Heart right ventricle (tissue), 16 donors: Measurements from ENCODE around the gene UBE2G2. TPM values are rescaled to one million over a fixed set of nuclear protein-coding genes. Genes with fewer than 3 reads are reported as not detected.

ENCODE experiments used
- ATAC-seq, 8 donors: fragments of 200-7000 bp; cut with Tn5 transposase; one replicate each; pipeline ENCODE4 v1.9.1; 2020; ENCODE audit warnings: mild to moderate bottlenecking in 8 of 8, moderate library complexity in 8 of 8, moderate number of reproducible peaks in 1 of 8
- DNase-seq, 2 donors: peaks; one replicate each; pipeline ENCODE4 v3.0.0-alpha.2; 2020
- H3K27ac ChIP-seq, 10 donors: fragments of 200-600 bp; sonication (generic) in 2 of 10; one replicate each; pipeline versions ENCODE4 v1.5.0 to v1.8.0; 2020 to 2022; ENCODE audit warnings: mild to moderate bottlenecking in 3 of 10
- H3K27me3 ChIP-seq, 7 donors: fragments of 200-600 bp; one replicate each; pipeline ENCODE4 v1.8.0; 2021 to 2022; ENCODE audit warnings: mild to moderate bottlenecking in 2 of 7
- H3K36me3 ChIP-seq, 9 donors: fragments of 200-600 bp; sonication (generic) in 1 of 9; one replicate each; pipeline versions ENCODE4 v1.5.0 to v1.8.0; 2020 to 2022; ENCODE audit warnings: mild to moderate bottlenecking in 2 of 9
- H3K4me1 ChIP-seq, 9 donors: fragments of 200-600 bp; sonication (generic) in 1 of 9; one replicate each; pipeline versions ENCODE4 v1.5.0 to v1.8.0; 2020 to 2022; ENCODE audit warnings: mild to moderate bottlenecking in 4 of 9
- H3K4me3 ChIP-seq, 10 donors: fragments of 200-600 bp; sonication (generic) in 2 of 10; one replicate each; pipeline versions ENCODE4 v1.5.0 to v1.8.0; 2020 to 2022; ENCODE audit warnings: mild to moderate bottlenecking in 7 of 10, moderate library complexity in 2 of 10
- H3K9me3 ChIP-seq, 11 donors: fragments of 200-600 bp in 10 of 11; sonication (generic) in 2 of 11; one replicate each; pipeline versions ENCODE4 v1.5.0 to v1.8.0; 2013 to 2022; ENCODE audit warnings: mild to moderate bottlenecking in 2 of 11, control low read depth in 1 of 11, moderate library complexity in 1 of 11
- CTCF ChIP-seq, 9 donors: fragments of 200-600 bp; sonication (generic) in 2 of 9; IDR thresholded peaks; one replicate each; pipeline versions ENCODE4 v1.5.0 to v1.8.0; 2021 to 2022; ENCODE audit warnings: antibody characterized with exemption in 9 of 9, mild to moderate bottlenecking in 5 of 9, moderate library complexity in 1 of 9
- WGBS, 2 donors: extraction: QIAGEN DNeasy Blood & Tissue Kit; methylation state at CpG; one replicate each; pipeline ENCODE4 v1.1.7; 2013; ENCODE audit warnings: inconsistent platforms in 1 of 2; 5-methylcytosine and 5-hydroxymethylcytosine counted together
- intact Hi-C, 10 donors: fragments of 100-400 bp; cut with DNase I; formaldehyde crosslinking; loops; one replicate each; pipeline versions ENCODE4 v1.11.1 to v1.14.2; 2022
- polyA plus RNA-seq, 2 donors: library from polyadenylated mRNA; stranded (reverse); fragments of 200-250 nt; gene quantifications; one replicate each; pipeline ENCODE4 v1.2.3, GENCODE V29; 2013
- total RNA-seq, 10 donors: library from RNA; stranded (reverse); fragmentation: NEBNext Ultra II Directional in 3 of 10; extraction: Animal tissue kit (Norgen Biotek cat#: 25700) in 3 of 10; gene quantifications; one replicate each; pipeline versions ENCODE4 v1.2.1 to v1.2.4, GENCODE V29; 2021 to 2023
- donor health status: Arrhythmogenic right ventricular cardiomyopathy.
- donor health status: ischemic (EF 13 %, LVEDD 7.1; RV severe dilation, severe dysfunction).
- donor health status: healthy with polysubstance abuse.
- donor health status: DM: no; HTN: yes; CAD: no.
- donor health status: DM: no; HTN: no; CAD: no.
- donor health status: ischemic (EF 25% LVEDD 6.9; RV normal size, moderate dysfunction).
- donor health status: ischemic (EF 25% LVEDD 5.7; RV mildly dilated, moderate dysfunction).
- donor health status: healthy.
- donor health status: DM: yes; HTN: yes; CAD: no.
- donor health status: Ischemic cardiomyopathy.
- donor health status: ischemic (EF 35%, LVEDD 5.7; RV mildly dilated, moderate dysfunction).
- donor health status: nonischemic (EF 11% LVEDD 7.7; RV severe dilation, severe dysfunction).
- donor health status: DM: yes; HTN: yes; CAD: no.
- donor health status: PGD.
- donor health status: ischemic (EF 29% LVEDD 5.4; RV normal size, mild dysfunction).
- donor health status: nonischemic (EF 23%, LVEDD 6.1; RV moderate dilation, normal function).

The UBE2G2 gene
- total and polyA plus RNA-seq, 12 donors = 39.6 to 89.5 (median 63.2) TPM

DNA sequence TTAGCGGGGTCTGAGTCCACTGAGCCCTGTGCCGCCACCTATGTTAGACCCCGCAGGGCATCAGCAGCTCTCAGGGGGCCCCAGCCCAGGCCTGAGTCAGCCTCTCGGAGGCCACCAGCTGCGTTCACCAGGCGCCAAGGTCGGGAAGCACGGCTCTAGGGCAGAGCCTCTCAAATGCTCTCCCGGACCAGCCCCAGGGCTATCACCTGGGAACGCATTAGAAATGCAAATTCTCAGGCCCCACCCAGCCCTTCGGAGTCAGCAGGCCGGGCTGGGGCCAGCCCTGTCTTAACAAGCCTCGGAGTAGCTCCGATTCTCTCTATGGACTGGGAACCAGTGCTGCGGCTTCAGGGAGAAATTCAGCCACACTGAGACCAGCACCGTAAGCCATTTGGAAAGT, 53.0 kb downstream of the UBE2G2 start:
- peaks cover 0 to 30% (median 25%) of the 10 kb centered on the region in 7 donors for H3K27me3 ChIP-seq
- WGBS, 2 donors = 47 to 52% methylated on average over 16 of the region's 16 CpGs
- H3K4me3 ChIP-seq = no peak overlapping the region
- H3K9me3 ChIP-seq = no peaks in the 10 kb centered on the region
- no peaks in the 10 kb centered on the region for H3K36me3 ChIP-seq
- H3K4me1 ChIP-seq = peaks cover 0 to 7% (median 0%) of the 10 kb centered on the region in 9 donors
- DNase-seq = no peak
- no peak for ATAC-seq
- no peak for TF ChIP-seq CTCF (IDR thresholded peaks at IDR 0.05)
- intact Hi-C loops = loop anchor here in 1 of 10 donors (10.0 kb wide), 1 partner anchor 134 kb away; the partner anchor contains the start of gene KRTAP10-8
- no peak overlapping the region for H3K27ac ChIP-seq

DNA sequence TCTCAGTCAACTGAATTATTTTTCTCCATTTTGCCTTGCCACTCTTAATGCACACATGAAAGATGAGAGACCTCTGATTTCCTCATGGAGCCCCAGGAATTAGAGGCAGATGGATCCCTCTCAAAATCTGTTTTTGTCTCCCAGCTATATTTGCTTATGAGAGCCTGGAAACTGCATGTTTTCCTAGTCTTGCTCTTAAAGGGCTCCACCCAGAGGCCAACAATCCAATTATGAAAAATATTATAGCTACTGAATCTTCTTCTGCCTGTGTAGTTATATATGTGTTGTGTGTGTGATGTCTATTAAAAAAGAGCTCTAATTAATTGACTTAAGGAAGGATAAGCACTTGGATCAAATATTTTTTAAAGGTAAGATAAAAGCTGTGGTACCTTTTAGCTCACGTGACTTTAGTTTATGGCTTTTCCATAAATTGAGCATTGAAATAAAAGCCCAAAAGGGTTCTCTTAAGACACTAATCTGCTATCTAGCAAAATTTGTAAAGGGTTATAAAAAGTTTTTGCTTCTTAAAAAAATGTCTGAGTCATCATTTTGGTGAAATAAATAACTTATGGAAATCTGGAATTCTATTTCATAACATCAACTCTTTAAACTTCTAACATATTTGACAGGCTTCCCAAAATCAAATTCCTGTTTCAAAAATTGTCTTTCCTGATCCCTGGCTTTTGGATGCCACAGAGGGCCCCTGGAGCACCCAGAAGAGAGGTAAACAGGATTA, 59.0 kb downstream of the UBE2G2 start:
- Histone ChIP-seq H3K27me3 (no peaks in the 10 kb centered on the region), H3K9me3 (peaks cover 0 to 27% (median 19%) of the 10 kb centered on the region in 11 donors), H3K27ac (no peak overlapping the region), H3K4me1 (no peaks in the 10 kb centered on the region), H3K36me3 (no peaks in the 10 kb centered on the region), H3K4me3 (no peak overlapping the region)
- peak in 7 of 9 donors; percentile 6 to 52 (median 32) for TF ChIP-seq CTCF (IDR thresholded peaks at IDR 0.05)
- intact Hi-C loops = loop anchor here in 3 of 10 donors (5.0 to 10.0 kb wide), 2 partner anchors 128 to 230 kb away; partner anchors contain the start of gene KRTAP10-8 (in 1 of the 3)
- WGBS, 2 donors = 86 to 95% methylated on average over 1 of the region's 1 CpG
- ATAC-seq = no peak
- DNase-seq = no peak

DNA sequence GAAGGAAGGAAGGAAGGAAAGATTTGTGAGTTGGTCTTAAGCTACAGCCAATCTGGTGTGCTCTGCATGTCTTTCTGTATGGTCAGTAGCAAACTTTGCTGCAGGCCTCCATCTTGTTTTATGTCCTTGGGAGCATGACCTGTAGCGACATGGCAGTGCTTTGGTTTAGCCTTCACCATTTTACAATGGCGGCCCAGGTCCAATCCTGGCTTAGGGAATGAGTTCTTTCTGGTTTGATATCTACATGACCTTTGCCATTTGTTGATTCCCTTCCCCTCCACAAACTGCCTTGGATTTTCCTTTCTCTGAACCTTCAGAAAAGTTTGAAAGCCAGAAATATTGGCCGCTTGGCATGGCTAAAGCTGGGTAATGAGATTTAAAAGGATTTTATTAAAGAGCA, 59.7 kb downstream of the UBE2G2 start:
- peaks cover 0 to 34% (median 26%) of the 10 kb centered on the region in 11 donors for H3K9me3 ChIP-seq
- intact Hi-C loops = loop anchor here in 3 of 10 donors (5.0 to 10.0 kb wide), 2 partner anchors 127 to 230 kb away; partner anchors contain the start of gene KRTAP10-8 (in 1 of the 3)
- H3K4me3 ChIP-seq = no peak overlapping the region
- no peak for DNase-seq
- 95 to 97% methylated on average over 3 of the region's 3 CpGs for WGBS, 2 donors
- no peaks in the 10 kb centered on the region for H3K27me3 ChIP-seq
- no peak for ATAC-seq
- no peaks in the 10 kb centered on the region for H3K4me1 ChIP-seq
- H3K36me3 ChIP-seq = no peaks in the 10 kb centered on the region
- no peak for TF ChIP-seq CTCF (IDR thresholded peaks at IDR 0.05)
- H3K27ac ChIP-seq = no peak overlapping the region

DNA sequence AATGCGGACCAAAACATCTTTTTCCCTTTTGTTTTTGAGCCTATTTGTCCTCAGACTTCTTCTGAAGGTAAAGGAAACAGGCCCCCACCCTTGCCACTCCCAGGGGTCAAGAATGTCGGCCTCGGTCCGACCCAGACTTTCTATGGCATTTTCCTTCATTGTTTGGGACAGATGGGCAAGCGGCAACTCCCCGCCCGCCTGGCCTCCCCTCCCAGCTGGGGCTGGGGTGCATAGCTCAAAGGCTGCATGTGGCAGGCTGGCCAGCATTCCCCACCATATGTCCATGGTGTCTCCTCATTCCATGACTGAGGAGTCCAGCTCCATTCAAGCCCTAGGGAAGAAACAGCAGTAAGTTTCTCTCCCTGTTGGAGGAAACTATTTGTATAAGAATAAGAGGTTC, 60.9 kb downstream of the UBE2G2 start:
- no peak for TF ChIP-seq CTCF (IDR thresholded peaks at IDR 0.05)

More for the DNA sequence above, 60.9 kb downstream of the UBE2G2 start:
- Histone ChIP-seq H3K4me3 (no peak overlapping the region), H3K27me3 (no peaks in the 10 kb centered on the region), H3K36me3 (no peaks in the 10 kb centered on the region), H3K9me3 (peaks cover 0 to 45% (median 28%) of the 10 kb centered on the region in 11 donors), H3K4me1 (no peaks in the 10 kb centered on the region), H3K27ac (no peak overlapping the region)
- intact Hi-C loops = loop anchor here in 3 of 10 donors (5.0 to 10.0 kb wide), 2 partner anchors 126 to 228 kb away; partner anchors contain the start of gene KRTAP10-8 (in 1 of the 3)
- DNase-seq (no peak), ATAC-seq (no peak)
- 83 to 87% methylated on average over 7 of the region's 7 CpGs for WGBS, 2 donors
